OCI-LY1 (cell line): ENCODE data around the gene CRKL.

Experiments used
- H2AFZ ChIP-seq: fragments of 200-600 bp; sonication (generic), shearing (Covaris generic); 2 replicates; pipeline ENCODE4 v1.6.0; 2014; ENCODE audit warnings: antibody characterized with exemption, mild to moderate bottlenecking, low read length
- H3F3A ChIP-seq: fragments of 200-600 bp; sonication (generic), shearing (Covaris generic); 2 replicates; pipeline ENCODE4 v1.6.0; 2014; ENCODE audit warnings: mild to moderate bottlenecking, antibody characterized with exemption, low read length, moderate library complexity; ENCODE audit not compliant: insufficient read depth
- H3K27ac ChIP-seq: fragments of 200-600 bp; sonication (generic); 2 replicates; pipeline ENCODE4 v1.5.1; 2014; ENCODE audit warnings: low read length, mixed run types, mild to moderate bottlenecking, low read depth; ENCODE audit not compliant: poor library complexity, severe bottlenecking
- H3K27me3 ChIP-seq: fragments of 200-600 bp; sonication (generic); 2 replicates; pipeline ENCODE4 v1.6.0; 2014; ENCODE audit warnings: antibody characterized with exemption, mild to moderate bottlenecking, low read length, moderate library complexity; ENCODE audit not compliant: insufficient read depth
- H3K36me3 ChIP-seq: fragments of 200-600 bp; sonication (generic); 2 replicates; pipeline ENCODE4 v1.6.1; 2014; ENCODE audit warnings: mild to moderate bottlenecking, antibody characterized with exemption, low read length, moderate library complexity, mixed read lengths; ENCODE audit not compliant: insufficient read depth
- H3K4me1 ChIP-seq: fragments of 200-600 bp; sonication (generic); 2 replicates; pipeline ENCODE4 v1.5.1; 2014; ENCODE audit warnings: mild to moderate bottlenecking, low read length, moderate library complexity; ENCODE audit not compliant: insufficient read depth, severe bottlenecking
- H3K4me2 ChIP-seq: fragments of 200-600 bp; sonication (generic), shearing (Covaris generic); 2 replicates; pipeline ENCODE4 v1.6.1; 2014; ENCODE audit warnings: low read length
- H3K4me3 ChIP-seq: fragments of 200-600 bp; sonication (generic); 2 replicates; pipeline ENCODE4 v1.5.1; 2014; ENCODE audit warnings: low read length, low read depth, mild to moderate bottlenecking, mixed read lengths; ENCODE audit not compliant: poor library complexity, severe bottlenecking
- H3K79me2 ChIP-seq: fragments of 200-600 bp; shearing (Covaris generic); 2 replicates; pipeline ENCODE4 v1.6.1; 2016; ENCODE audit warnings: mixed run types, low read length, mixed read lengths; ENCODE audit not compliant: insufficient read depth
- H3K9ac ChIP-seq: fragments of 200-600 bp; sonication (generic), shearing (Covaris generic); 2 replicates; pipeline ENCODE4 v1.6.1; 2014; ENCODE audit warnings: mild to moderate bottlenecking, low read length, mixed read lengths
- H3K9me2 ChIP-seq: fragments of 200-600 bp; sonication (generic), shearing (Covaris generic); 2 replicates; pipeline ENCODE4 v1.6.1; 2014; ENCODE audit warnings: low read depth, mild to moderate bottlenecking, low read length, mixed read lengths
- H3K9me3 ChIP-seq: fragments of 200-600 bp; shearing (Covaris generic); 2 replicates; pipeline ENCODE4 v1.6.1; 2014; ENCODE audit warnings: low read length, mixed read lengths
- H4K20me1 ChIP-seq: fragments of 200-600 bp; sonication (generic), shearing (Covaris generic); 2 replicates; pipeline ENCODE4 v1.6.0; 2016; ENCODE audit warnings: mild to moderate bottlenecking, low read length; ENCODE audit not compliant: insufficient read depth
- CTCF ChIP-seq: fragments of 200-600 bp; sonication (generic), shearing (Covaris generic); IDR thresholded peaks from 2 replicates; pipeline ENCODE4 v1.5.1; 2017; ENCODE audit warnings: mild to moderate bottlenecking, antibody characterized with exemption, low read length, moderate library complexity, mixed read lengths
- EZH2 ChIP-seq: fragments of 200-600 bp; sonication (generic), shearing (Covaris generic); IDR thresholded peaks from 2 replicates; pipeline ENCODE4 v1.8.0; 2017; ENCODE audit warnings: borderline replicate concordance, mixed run types, mild to moderate bottlenecking, antibody characterized with exemption, low read length, moderate library complexity, mixed read lengths

The CRKL gene

DNA sequence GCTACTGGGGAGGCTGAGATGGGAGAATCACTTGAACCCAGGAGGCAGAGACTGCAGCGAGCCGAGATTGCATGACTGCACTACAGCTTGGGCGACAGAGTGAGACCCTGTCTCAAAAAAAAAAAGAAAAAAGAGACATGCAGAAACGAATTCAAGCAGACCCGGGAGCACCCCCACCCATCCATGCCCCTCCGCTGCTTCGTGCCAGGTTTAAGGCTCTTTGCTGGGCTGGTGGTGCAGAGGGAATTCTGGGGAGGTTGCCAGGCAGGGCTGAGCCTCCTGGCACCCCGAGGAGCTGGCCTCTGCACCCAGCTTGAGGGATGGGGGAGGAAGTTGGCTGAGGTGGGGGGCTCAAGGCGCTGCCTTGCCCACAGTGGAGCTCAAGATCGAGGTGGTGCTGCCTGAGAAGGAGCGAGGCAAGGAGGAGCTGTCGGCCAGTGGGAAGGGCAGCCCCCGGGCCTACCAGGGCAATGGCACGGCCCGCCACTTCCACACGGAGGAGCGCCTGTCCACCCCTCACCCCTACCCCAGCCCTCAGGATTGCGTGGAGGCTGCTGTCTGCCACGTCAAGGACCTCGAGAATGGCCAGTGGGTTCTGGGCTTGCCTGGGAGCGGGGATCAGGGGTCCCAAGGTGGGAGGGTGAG is 55.8 kb downstream of the CRKL start:
- H3K79me2 ChIP-seq, result no peaks in the 10 kb centered on the region
- no peak overlapping the region for H3K9ac ChIP-seq
- no peaks in the 10 kb centered on the region for H3K4me1 ChIP-seq
- no peaks in the 10 kb centered on the region for H3K9me3 ChIP-seq
- H3K4me2 ChIP-seq, result no peak overlapping the region
- no peaks in the 10 kb centered on the region for H4K20me1 ChIP-seq
- H3K36me3 ChIP-seq, result no peaks in the 10 kb centered on the region
- H3F3A ChIP-seq, result no peaks in the 10 kb centered on the region
- no peak overlapping the region for H3K4me3 ChIP-seq
- H2AFZ ChIP-seq, result no peak overlapping the region
- H3K9me2 ChIP-seq, result no peaks in the 10 kb centered on the region
- TF ChIP-seq EZH2, result no peak
- TF ChIP-seq CTCF, result no peak
- peaks cover 8% of the 10 kb centered on the region for H3K27me3 ChIP-seq
- no peak overlapping the region for H3K27ac ChIP-seq

GRCh38 chr22:20973634-20974286 is 56.6 kb downstream of the CRKL start:
- Histone ChIP-seq H3K4me3 (no peak overlapping the region), H3K27me3 (peaks cover 8% of the 10 kb centered on the region), H4K20me1 (no peaks in the 10 kb centered on the region), H3K9ac (no peak overlapping the region), H3F3A (no peaks in the 10 kb centered on the region), H3K27ac (no peak overlapping the region), H3K36me3 (no peaks in the 10 kb centered on the region), H2AFZ (no peak overlapping the region), H3K4me2 (no peak overlapping the region), H3K9me3 (peaks cover 5% of the 10 kb centered on the region), H3K79me2 (no peaks in the 10 kb centered on the region), H3K4me1 (no peaks in the 10 kb centered on the region), H3K9me2 (no peaks in the 10 kb centered on the region)
- no peak for TF ChIP-seq EZH2
- no peak for TF ChIP-seq CTCF

DNA sequence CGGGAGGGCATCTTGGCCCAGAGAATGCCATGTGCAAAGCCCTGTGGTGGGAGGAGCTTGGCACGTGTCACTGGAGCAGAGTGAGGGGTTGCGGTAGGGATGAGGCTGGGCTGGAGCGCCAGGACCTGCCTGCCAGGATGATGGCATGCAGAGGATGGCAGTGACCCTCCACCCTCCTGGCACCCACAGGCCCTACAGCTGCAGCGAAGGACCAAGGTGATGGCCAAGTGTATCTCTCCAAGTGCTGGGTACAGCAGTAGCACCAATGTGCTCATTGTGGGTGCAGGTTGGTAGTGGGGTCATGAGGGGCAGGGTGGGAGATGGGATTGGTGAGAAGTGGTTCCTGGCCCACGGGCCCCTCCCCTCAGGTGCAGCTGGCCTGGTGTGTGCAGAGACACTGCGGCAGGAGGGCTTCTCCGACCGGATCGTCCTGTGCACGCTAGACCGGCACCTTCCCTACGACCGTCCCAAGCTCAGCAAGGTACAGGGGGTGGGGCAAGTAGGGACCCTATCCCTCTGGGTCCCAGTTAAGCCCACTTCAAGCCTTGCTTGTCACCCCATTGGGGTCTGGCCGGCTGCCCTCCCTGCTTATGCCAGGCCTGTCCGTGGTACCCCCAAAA is 57.2 kb downstream of the CRKL start:
- Histone ChIP-seq H3K9ac (no peak overlapping the region), H4K20me1 (no peaks in the 10 kb centered on the region), H3K27me3 (peaks cover 4% of the 10 kb centered on the region), H3K9me3 (peaks cover 9% of the 10 kb centered on the region), H3K4me3 (no peak overlapping the region), H2AFZ (no peak overlapping the region), H3K27ac (no peak overlapping the region), H3K36me3 (no peaks in the 10 kb centered on the region), H3K9me2 (no peaks in the 10 kb centered on the region), H3K4me2 (no peak overlapping the region), H3F3A (no peaks in the 10 kb centered on the region), H3K4me1 (no peaks in the 10 kb centered on the region), H3K79me2 (no peaks in the 10 kb centered on the region)
- TF ChIP-seq EZH2, result no peak
- TF ChIP-seq CTCF, result no peak
